ENCODE results near the gene SLC9A3. TPM values are rescaled to one million over a fixed set of nuclear protein-coding genes. Genes with fewer than 3 reads are reported as not detected.

Gene SLC9A3
- total RNA-seq, 1 donor from 2014 or later: 1.2 TPM

DNA sequence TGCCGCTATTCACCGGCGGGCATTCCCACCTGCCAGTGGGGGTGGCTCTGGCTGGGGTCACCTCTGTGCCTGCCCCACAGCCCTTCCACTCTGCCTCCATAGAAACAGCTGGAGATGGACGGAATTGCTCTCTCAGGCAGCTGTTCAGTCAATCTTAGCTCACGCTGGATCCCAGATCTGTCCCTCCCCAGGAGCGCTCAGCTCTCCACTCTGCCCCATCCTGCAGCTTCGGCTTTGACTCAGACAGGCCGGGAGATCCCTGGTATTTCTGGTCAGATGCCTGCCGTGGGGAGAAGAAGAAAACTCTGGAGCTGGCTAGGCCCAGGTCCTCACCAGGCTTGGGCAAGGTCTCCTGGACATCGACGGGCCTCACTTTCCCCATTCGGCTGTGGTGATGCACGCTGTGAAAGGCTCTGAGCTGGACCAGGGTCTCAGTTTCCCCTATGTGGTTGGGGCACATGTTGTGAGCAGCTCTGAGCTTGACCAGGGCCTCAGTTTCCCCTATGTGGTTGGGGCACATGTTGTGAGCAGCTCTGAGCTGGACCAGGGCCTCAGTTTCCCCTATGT, 7.6 kb upstream of the SLC9A3 start:
- H3K9me3 Mint-ChIP-seq (ENCODE audit: unreplicated experiment): no peaks in the 10 kb centered on the region
- H3K27me3 Mint-ChIP-seq (ENCODE audit: unreplicated experiment): peaks cover 41% of the 10 kb centered on the region
- peaks cover 8% of the 10 kb centered on the region for H3K4me1 Mint-ChIP-seq (ENCODE audit: unreplicated experiment)
- H3K4me3 Mint-ChIP-seq (ENCODE audit: unreplicated experiment): no peak overlapping the region
- no peak overlapping the region for H3K27ac Mint-ChIP-seq (ENCODE audit: unreplicated experiment)
- DNase-seq (ENCODE audit: extremely low spot score, unreplicated experiment): no peak
- TF ChIP-seq CTCF (IDR thresholded peaks at IDR 0.05): no peak
- H3K36me3 Mint-ChIP-seq (ENCODE audit: unreplicated experiment): no peaks in the 10 kb centered on the region

DNA sequence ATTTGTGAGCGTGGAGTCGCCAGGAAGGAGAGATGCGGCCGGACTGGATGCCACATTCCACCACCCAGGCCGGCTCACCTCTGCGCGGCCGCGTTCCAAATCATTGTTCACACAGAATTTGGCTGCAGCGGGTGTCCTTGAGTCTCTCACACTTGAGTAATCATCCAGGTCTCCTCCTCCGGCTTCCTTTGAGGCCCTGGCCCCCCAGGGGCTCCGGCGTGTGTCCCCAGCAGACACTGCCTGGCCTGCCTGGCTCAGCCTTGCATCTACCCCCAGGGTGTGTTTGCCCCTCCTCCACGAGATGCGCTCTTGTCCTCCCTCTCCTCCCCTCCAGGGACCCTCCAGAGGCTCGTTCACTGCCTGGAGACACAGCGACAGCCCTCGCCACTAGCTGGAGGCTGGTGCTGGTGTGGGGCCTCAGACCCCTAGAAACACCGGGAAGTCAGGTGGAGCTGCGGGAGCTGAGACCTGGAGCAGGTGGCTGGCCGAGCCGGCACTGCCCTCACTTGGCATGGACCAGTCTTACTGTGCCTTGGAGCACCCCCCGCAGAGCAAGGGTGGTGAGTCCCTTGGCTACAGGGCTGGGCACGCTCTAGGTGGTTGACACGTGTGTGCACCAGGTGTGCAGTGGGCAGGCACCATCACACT, 7.0 kb upstream of the SLC9A3 start:
- Mint-ChIP-seq H3K9me3 (ENCODE audit: unreplicated experiment) (no peaks in the 10 kb centered on the region), H3K27me3 (ENCODE audit: unreplicated experiment) (peaks cover 38% of the 10 kb centered on the region), H3K4me1 (ENCODE audit: unreplicated experiment) (peaks cover 5% of the 10 kb centered on the region), H3K4me3 (ENCODE audit: unreplicated experiment) (no peak overlapping the region), H3K27ac (ENCODE audit: unreplicated experiment) (no peak overlapping the region), H3K36me3 (ENCODE audit: unreplicated experiment) (no peaks in the 10 kb centered on the region)
- TF ChIP-seq CTCF (IDR thresholded peaks at IDR 0.05): no peak
- no peak for DNase-seq (ENCODE audit: extremely low spot score, unreplicated experiment)

- H3K4me3 Mint-ChIP-seq (ENCODE audit: unreplicated experiment): no peak overlapping the region
- peaks cover 1% of the 10 kb centered on the region for H3K4me1 Mint-ChIP-seq (ENCODE audit: unreplicated experiment)
- H3K27me3 Mint-ChIP-seq (ENCODE audit: unreplicated experiment): peaks cover 45% of the 10 kb centered on the region
- no peak overlapping the region for H3K27ac Mint-ChIP-seq (ENCODE audit: unreplicated experiment)
- no peak for DNase-seq (ENCODE audit: extremely low spot score, unreplicated experiment)
- no peaks in the 10 kb centered on the region for H3K9me3 Mint-ChIP-seq (ENCODE audit: unreplicated experiment)
- TF ChIP-seq CTCF (IDR thresholded peaks at IDR 0.05): no peak
- H3K36me3 Mint-ChIP-seq (ENCODE audit: unreplicated experiment): no peaks in the 10 kb centered on the region
Measured at GRCh38 chr5:530001-530955, 6.0 kb upstream of the SLC9A3 start.

- DNase-seq (ENCODE audit: extremely low spot score, unreplicated experiment): no peak
- TF ChIP-seq CTCF (IDR thresholded peaks at IDR 0.05): no peak
- no peak overlapping the region for H3K27ac Mint-ChIP-seq (ENCODE audit: unreplicated experiment)
- H3K36me3 Mint-ChIP-seq (ENCODE audit: unreplicated experiment): no peaks in the 10 kb centered on the region
- H3K4me3 Mint-ChIP-seq (ENCODE audit: unreplicated experiment): no peak overlapping the region
- H3K4me1 Mint-ChIP-seq (ENCODE audit: unreplicated experiment): peaks cover 5% of the 10 kb centered on the region
- no peaks in the 10 kb centered on the region for H3K9me3 Mint-ChIP-seq (ENCODE audit: unreplicated experiment)
- peaks cover 51% of the 10 kb centered on the region for H3K27me3 Mint-ChIP-seq (ENCODE audit: unreplicated experiment)
Measured at GRCh38 chr5:528629-529511, 4.6 kb upstream of the SLC9A3 start.
